ENCODE data around the gene SOX6. TPM values are rescaled to one million over a fixed set of nuclear protein-coding genes. Genes with fewer than 3 reads are reported as not detected.

SOX6 gene
- polyA plus RNA-seq, 1 donor (not counting 4 experiments of a cell fraction or from before 2014, with no cell fraction given), result 6.0 TPM

- TF ChIP-seq EZH2 (IDR thresholded peaks at IDR 0.05; ENCODE audit: low read length), result no peak
- TF ChIP-seq CTCF (optimal IDR thresholded peaks at IDR 0.05 in 1 of 3, IDR thresholded peaks at IDR 0.05 in 1 of 3, conservative IDR thresholded peaks at IDR 0.05 in 1 of 3; ENCODE audit: extremely low read depth in 1 of 3, insufficient read depth in 2 of 3, low read length in 3 of 3), result no peak
- Histone ChIP-seq H3K4me3 (ENCODE audit: control insufficient read depth in 2 of 3, extremely low read depth in 1 of 3, insufficient read depth in 2 of 3, low read depth in 1 of 3, low read length in 3 of 3) (no peak overlapping the region), H3K9me1 (ENCODE audit: control insufficient read depth, extremely low read depth, insufficient read depth, low read length) (no peaks in the 10 kb centered on the region), H2AFZ (ENCODE audit: control insufficient read depth, low read length) (no peak overlapping the region), H3K9me3 (ENCODE audit: control insufficient read depth, low read depth, low read length) (no peaks in the 10 kb centered on the region), H4K20me1 (ENCODE audit: control insufficient read depth, extremely low read depth, insufficient read depth, low read length) (no peaks in the 10 kb centered on the region), H3K79me2 (ENCODE audit: control insufficient read depth, insufficient read depth, low read length) (no peaks in the 10 kb centered on the region), H3K4me1 (ENCODE audit: control insufficient read depth, extremely low read depth, insufficient read depth, low read length) (peaks cover 3% of the 10 kb centered on the region), H3K27me3 (ENCODE audit: control insufficient read depth, extremely low read depth, insufficient read depth, low read length) (no peaks in the 10 kb centered on the region), H3K36me3 (ENCODE audit: control insufficient read depth in 2 of 2, extremely low read depth in 1 of 2, insufficient read depth in 2 of 2, low read length in 2 of 2) (no peaks in the 10 kb centered on the region), H3K9ac (ENCODE audit: control insufficient read depth, extremely low read depth, insufficient read depth, low read length) (no peak overlapping the region), H3K4me2 (ENCODE audit: control insufficient read depth, extremely low read depth, insufficient read depth, low read depth, low read length) (no peak overlapping the region), H3K27ac (ENCODE audit: control insufficient read depth, insufficient read depth, low read length) (no peak overlapping the region)
- DNase-seq (ENCODE audit: low read depth, low spot score), result no peak
- dilution Hi-C loops (cut with MboI; ENCODE audit: extremely low pct_ligation_motif_present, low sequenced_read_pairs), result no loop called here
- no peak for FAIRE-seq
Measured at GRCh38 chr11:16182553-16182952, 173.8 kb downstream of the SOX6 start.

GRCh38 chr11:16180868-16181267 lies 175.5 kb downstream of the SOX6 start:
- H3K36me3 ChIP-seq (ENCODE audit: control insufficient read depth in 2 of 2, extremely low read depth in 1 of 2, insufficient read depth in 2 of 2, low read length in 2 of 2), result no peaks in the 10 kb centered on the region
- FAIRE-seq, result no peak
- no peaks in the 10 kb centered on the region for H3K9me1 ChIP-seq (ENCODE audit: control insufficient read depth, extremely low read depth, insufficient read depth, low read length)
- H3K27ac ChIP-seq (ENCODE audit: control insufficient read depth, insufficient read depth, low read length), result no peak overlapping the region
- no peak overlapping the region for H3K9ac ChIP-seq (ENCODE audit: control insufficient read depth, extremely low read depth, insufficient read depth, low read length)
- H2AFZ ChIP-seq (ENCODE audit: control insufficient read depth, low read length), result no peak overlapping the region
- peaks cover 3% of the 10 kb centered on the region for H3K4me1 ChIP-seq (ENCODE audit: control insufficient read depth, extremely low read depth, insufficient read depth, low read length)
- TF ChIP-seq CTCF (optimal IDR thresholded peaks at IDR 0.05 in 1 of 3, IDR thresholded peaks at IDR 0.05 in 1 of 3, conservative IDR thresholded peaks at IDR 0.05 in 1 of 3; ENCODE audit: extremely low read depth in 1 of 3, insufficient read depth in 2 of 3, low read length in 3 of 3), result no peak
- TF ChIP-seq EZH2 (IDR thresholded peaks at IDR 0.05; ENCODE audit: low read length), result no peak
- H3K4me3 ChIP-seq (ENCODE audit: control insufficient read depth in 2 of 3, extremely low read depth in 1 of 3, insufficient read depth in 2 of 3, low read depth in 1 of 3, low read length in 3 of 3), result no peak overlapping the region
- H3K4me2 ChIP-seq (ENCODE audit: control insufficient read depth, extremely low read depth, insufficient read depth, low read depth, low read length), result no peak overlapping the region
- H3K9me3 ChIP-seq (ENCODE audit: control insufficient read depth, low read depth, low read length), result no peaks in the 10 kb centered on the region
- dilution Hi-C loops (cut with MboI; ENCODE audit: extremely low pct_ligation_motif_present, low sequenced_read_pairs), result no loop called here
- DNase-seq (ENCODE audit: low read depth, low spot score), result no peak
- H4K20me1 ChIP-seq (ENCODE audit: control insufficient read depth, extremely low read depth, insufficient read depth, low read length), result no peaks in the 10 kb centered on the region
- H3K79me2 ChIP-seq (ENCODE audit: control insufficient read depth, insufficient read depth, low read length), result no peaks in the 10 kb centered on the region
- H3K27me3 ChIP-seq (ENCODE audit: control insufficient read depth, extremely low read depth, insufficient read depth, low read length), result no peaks in the 10 kb centered on the region

All from keratinocyte (primary cell).